Measurements from ENCODE around the gene KCNB1.

The KCNB1 gene

GRCh38 chr20:49395659-49396058 lies 86.8 kb downstream of the KCNB1 start:
- Histone ChIP-seq H3K4me2 (no peak overlapping the region), H3K27ac (no peak overlapping the region), H4K20me1 (no peaks in the 10 kb centered on the region), H3K27me3 (no peaks in the 10 kb centered on the region), H3K4me3 (no peak overlapping the region), H3K4me1 (peaks cover 0 to 9% (median 0%) of the 10 kb centered on the region in 10 experiments; a peak in 4 of 20 replicates), H3K9ac (no peak overlapping the region), H3K9me3 (replicated peaks in 1 of 11) (no peaks in the 10 kb centered on the region), H3K36me3 (no peaks in the 10 kb centered on the region)
- no peak for TF ChIP-seq Cebpa-rat (IDR thresholded peaks at IDR 0.05)

DNA sequence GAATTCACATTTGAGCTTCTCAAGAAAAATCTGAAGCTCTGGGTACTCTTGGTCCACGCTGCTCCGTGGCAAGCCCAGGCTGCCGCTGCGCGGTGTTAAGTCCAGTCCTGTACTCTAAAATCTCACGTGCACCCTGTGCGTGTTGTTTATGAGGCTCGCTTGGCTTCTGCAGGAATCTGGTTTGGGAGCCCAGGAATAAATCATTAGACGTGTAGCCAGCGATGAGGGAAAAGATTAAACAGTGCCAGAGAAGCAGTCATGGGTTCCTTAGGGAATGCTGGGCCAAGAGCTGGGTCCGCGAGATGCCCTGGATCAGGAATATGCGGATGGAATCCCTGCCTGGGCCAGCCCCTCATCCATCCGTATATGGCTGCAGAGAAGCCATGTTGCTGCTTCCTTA lies 87.3 kb downstream of the KCNB1 start:
- no peaks in the 10 kb centered on the region for H4K20me1 ChIP-seq

GRCh38 chr20:49394757-49395156 lies 87.7 kb downstream of the KCNB1 start:
- no peak for TF ChIP-seq Cebpa-rat (IDR thresholded peaks at IDR 0.05)
- H3K4me2 ChIP-seq, result no peak overlapping the region
- H3K4me1 ChIP-seq, result peaks cover 0 to 9% (median 0%) of the 10 kb centered on the region in 10 experiments; a peak in 4 of 20 replicates
- no peaks in the 10 kb centered on the region for H3K27me3 ChIP-seq
- H3K4me3 ChIP-seq, result no peak overlapping the region
- H3K9me3 ChIP-seq (replicated peaks in 1 of 11), result no peaks in the 10 kb centered on the region
- no peaks in the 10 kb centered on the region for H4K20me1 ChIP-seq
- H3K27ac ChIP-seq, result no peak overlapping the region
- H3K9ac ChIP-seq, result no peak overlapping the region
- no peaks in the 10 kb centered on the region for H3K36me3 ChIP-seq

More for the DNA sequence above, 87.3 kb downstream of the KCNB1 start:
- no peak overlapping the region for H3K4me2 ChIP-seq
- H3K9me3 ChIP-seq (replicated peaks in 1 of 11), result no peaks in the 10 kb centered on the region
- H3K27ac ChIP-seq, result no peak overlapping the region
- no peaks in the 10 kb centered on the region for H3K36me3 ChIP-seq
- H3K4me3 ChIP-seq, result no peak overlapping the region
- no peak overlapping the region for H3K9ac ChIP-seq
- H3K4me1 ChIP-seq, result peaks cover 0 to 9% (median 0%) of the 10 kb centered on the region in 10 experiments; a peak in 4 of 20 replicates
- TF ChIP-seq Cebpa-rat (IDR thresholded peaks at IDR 0.05), result no peak
- H3K27me3 ChIP-seq, result no peaks in the 10 kb centered on the region

- Histone ChIP-seq H3K36me3 (no peaks in the 10 kb centered on the region), H3K4me1 (peaks cover 0 to 9% (median 0%) of the 10 kb centered on the region in 10 experiments; a peak in 4 of 20 replicates), H3K9me3 (replicated peaks in 1 of 11) (no peaks in the 10 kb centered on the region), H3K4me3 (no peak overlapping the region), H3K27me3 (no peaks in the 10 kb centered on the region), H3K4me2 (no peak overlapping the region), H4K20me1 (no peaks in the 10 kb centered on the region), H3K9ac (no peak overlapping the region), H3K27ac (no peak overlapping the region)
- TF ChIP-seq Cebpa-rat (IDR thresholded peaks at IDR 0.05), result no peak
Measured at GRCh38 chr20:49394264-49394663, 88.2 kb downstream of the KCNB1 start.

GRCh38 chr20:49393803-49394202 lies 88.7 kb downstream of the KCNB1 start:
- peaks cover 0 to 9% (median 0%) of the 10 kb centered on the region in 10 experiments; a peak in 4 of 20 replicates for H3K4me1 ChIP-seq
- H3K9ac ChIP-seq, result no peak overlapping the region
- no peak overlapping the region for H3K4me3 ChIP-seq
- no peaks in the 10 kb centered on the region for H3K36me3 ChIP-seq
- H3K4me2 ChIP-seq, result no peak overlapping the region
- no peaks in the 10 kb centered on the region for H3K9me3 ChIP-seq (replicated peaks in 1 of 11)
- no peaks in the 10 kb centered on the region for H4K20me1 ChIP-seq
- no peak for TF ChIP-seq Cebpa-rat (IDR thresholded peaks at IDR 0.05)
- no peaks in the 10 kb centered on the region for H3K27me3 ChIP-seq
- no peak overlapping the region for H3K27ac ChIP-seq

GRCh38 chr20:49392745-49393144 lies 89.7 kb downstream of the KCNB1 start:
- Histone ChIP-seq H3K27me3 (no peaks in the 10 kb centered on the region), H3K4me1 (peaks cover 0 to 9% (median 0%) of the 10 kb centered on the region in 10 experiments; a peak in 4 of 20 replicates), H3K4me2 (no peak overlapping the region), H3K9me3 (replicated peaks in 1 of 11) (no peaks in the 10 kb centered on the region), H3K27ac (no peak overlapping the region), H3K4me3 (no peak overlapping the region), H4K20me1 (no peaks in the 10 kb centered on the region), H3K9ac (no peak overlapping the region), H3K36me3 (no peaks in the 10 kb centered on the region)
- no peak for TF ChIP-seq Cebpa-rat (IDR thresholded peaks at IDR 0.05)

DNA sequence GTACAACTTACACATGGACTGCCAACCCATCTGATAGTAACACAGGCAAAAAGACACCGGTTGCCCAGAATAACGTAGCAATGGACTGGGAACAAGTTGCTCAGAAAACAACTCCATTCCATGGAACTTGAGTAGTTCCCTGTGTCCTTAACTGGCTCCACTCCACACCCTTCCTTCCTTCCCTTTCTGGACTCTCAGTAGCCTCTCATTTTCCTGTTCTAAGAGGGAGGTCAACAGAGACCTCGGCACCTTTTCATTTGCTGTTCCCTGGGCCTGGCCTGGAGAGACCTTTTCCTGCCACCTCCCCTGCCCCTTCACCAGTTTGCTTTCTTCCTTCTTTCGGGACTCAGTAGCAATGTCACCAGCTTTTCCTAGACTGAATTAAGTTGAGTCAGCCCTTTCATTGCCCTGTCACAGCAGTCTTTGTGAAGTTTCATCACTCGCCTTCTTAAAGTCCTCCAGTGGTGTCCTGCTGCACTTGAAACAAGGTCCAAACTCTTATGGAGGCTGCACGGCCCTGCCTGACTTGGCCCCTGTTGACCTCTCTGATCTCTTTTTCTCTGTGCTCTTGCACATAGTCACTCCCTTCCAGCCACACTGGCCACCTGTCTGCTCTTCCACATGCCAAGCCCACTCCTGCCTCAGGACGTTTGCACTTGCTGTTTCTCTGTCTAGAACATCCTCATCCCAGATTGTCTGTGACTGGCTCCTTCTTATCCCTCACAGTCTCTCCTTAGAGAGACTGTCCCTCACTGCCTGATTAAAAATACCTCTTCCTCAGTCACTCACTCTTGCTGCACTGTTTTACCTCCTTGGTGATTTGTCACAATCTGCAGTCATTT lies 90.8 kb downstream of the KCNB1 start:
- Histone ChIP-seq H3K9ac (no peak overlapping the region), H3K9me3 (replicated peaks in 1 of 11) (no peaks in the 10 kb centered on the region), H3K27me3 (no peaks in the 10 kb centered on the region), H3K4me1 (peaks cover 0 to 9% (median 0%) of the 10 kb centered on the region in 10 experiments; a peak in 4 of 20 replicates), H3K27ac (no peak overlapping the region), H4K20me1 (no peaks in the 10 kb centered on the region), H3K4me2 (peak overlapping the region in 2 of 11 experiments; percentile 23 to 45; a peak in 4 of 22 replicates), H3K36me3 (no peaks in the 10 kb centered on the region), H3K4me3 (no peak overlapping the region)
- TF ChIP-seq Cebpa-rat (IDR thresholded peaks at IDR 0.05), result no peak

- Histone ChIP-seq H3K27ac (no peak overlapping the region), H3K9ac (no peak overlapping the region), H3K4me3 (no peak overlapping the region), H3K9me3 (replicated peaks in 1 of 11) (no peaks in the 10 kb centered on the region), H3K4me1 (peaks cover 0 to 9% (median 0%) of the 10 kb centered on the region in 10 experiments; a peak in 4 of 20 replicates), H3K27me3 (no peaks in the 10 kb centered on the region), H3K36me3 (no peaks in the 10 kb centered on the region), H3K4me2 (no peak overlapping the region), H4K20me1 (no peaks in the 10 kb centered on the region)
- no peak for TF ChIP-seq Cebpa-rat (IDR thresholded peaks at IDR 0.05)
Measured at GRCh38 chr20:49389854-49390253, 92.6 kb downstream of the KCNB1 start.

DNA sequence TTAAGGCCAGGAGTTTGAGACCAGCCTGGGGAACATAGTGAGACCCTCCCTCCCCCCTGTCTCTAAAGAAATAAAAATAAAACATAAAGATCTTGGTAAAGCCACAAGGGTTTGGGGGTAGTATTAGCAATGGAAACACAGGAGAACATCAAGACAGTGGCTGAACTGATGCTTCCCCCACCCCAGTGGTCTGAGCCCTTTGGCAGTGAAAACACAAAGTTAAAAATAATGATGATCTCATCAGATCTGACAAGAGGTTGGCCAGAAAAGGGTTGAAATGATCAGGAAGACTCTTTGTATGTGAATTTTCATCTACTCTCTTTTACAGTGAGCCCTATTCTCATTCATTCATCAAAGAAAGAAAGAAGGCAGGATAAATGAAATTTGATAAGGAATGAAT lies 93.7 kb downstream of the KCNB1 start:
- Histone ChIP-seq H3K4me2 (peak overlapping the region in 1 of 11 experiments; percentile 5; a peak in 1 of 22 replicates), H3K4me3 (no peak overlapping the region), H4K20me1 (no peaks in the 10 kb centered on the region), H3K36me3 (no peaks in the 10 kb centered on the region), H3K27ac (no peak overlapping the region), H3K9me3 (replicated peaks in 1 of 11) (no peaks in the 10 kb centered on the region), H3K4me1 (peaks cover 0 to 9% (median 0%) of the 10 kb centered on the region in 10 experiments; a peak in 4 of 20 replicates), H3K27me3 (no peaks in the 10 kb centered on the region), H3K9ac (no peak overlapping the region)
- TF ChIP-seq Cebpa-rat (IDR thresholded peaks at IDR 0.05), result no peak

DNA sequence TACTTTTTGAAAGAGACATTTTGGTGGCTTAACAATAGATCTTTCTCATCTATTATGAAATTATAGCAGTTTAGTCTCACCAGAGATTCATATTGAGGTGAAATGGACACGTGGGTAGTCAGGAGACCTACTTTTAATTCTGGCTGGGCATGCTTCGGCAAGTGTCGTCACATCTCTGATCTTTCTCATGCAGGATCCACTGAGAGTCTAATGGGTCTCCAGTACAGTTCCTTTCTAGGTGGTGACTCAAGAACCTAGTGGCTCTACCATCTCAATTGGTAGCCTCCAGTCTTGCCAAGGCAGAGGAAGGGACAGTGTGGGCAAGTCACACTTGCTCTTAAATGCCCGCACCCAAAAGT lies 94.9 kb downstream of the KCNB1 start:
- Histone ChIP-seq H3K4me1 (peaks cover 0 to 9% (median 0%) of the 10 kb centered on the region in 10 experiments; a peak in 4 of 20 replicates), H3K9ac (no peak overlapping the region), H3K9me3 (replicated peaks in 1 of 11) (no peaks in the 10 kb centered on the region), H3K4me3 (no peak overlapping the region), H3K27ac (no peak overlapping the region), H3K27me3 (no peaks in the 10 kb centered on the region), H3K4me2 (no peak overlapping the region), H3K36me3 (no peaks in the 10 kb centered on the region), H4K20me1 (no peaks in the 10 kb centered on the region)
- no peak for TF ChIP-seq Cebpa-rat (IDR thresholded peaks at IDR 0.05)
